Ishikawa (cell line): ENCODE data around the gene FXYD5.

Experiments
- CEBPB ChIP-seq: IDR thresholded peaks from 2 replicates; pipeline ENCODE4 v1.6.1; 2012
- CREB1 ChIP-seq: IDR thresholded peaks from 2 replicates; pipeline ENCODE4 v1.6.1; 2012; ENCODE audit warnings: low read depth
- EGR1 ChIP-seq: IDR thresholded peaks from 2 replicates; pipeline ENCODE4 v1.6.1; 2012
- EP300 ChIP-seq: IDR thresholded peaks from 2 replicates; pipeline ENCODE4 v1.6.1; 2012; ENCODE audit warnings: borderline replicate concordance
- FOXM1 ChIP-seq: IDR thresholded peaks from 2 replicates; pipeline ENCODE4 v1.6.1; 2012; ENCODE audit warnings: low read depth, borderline replicate concordance
- MAX ChIP-seq: IDR thresholded peaks from 2 replicates; pipeline ENCODE4 v1.6.1; 2012
- NFIC ChIP-seq: IDR thresholded peaks from 2 replicates; pipeline ENCODE4 v1.6.1; 2012
- RAD21 ChIP-seq: IDR thresholded peaks from 2 replicates; pipeline ENCODE4 v1.6.1; 2012; ENCODE audit warnings: low read depth
- REST ChIP-seq: IDR thresholded peaks from 2 replicates; pipeline ENCODE4 v1.6.1; 2012; ENCODE audit warnings: low read depth, mild to moderate bottlenecking
- TAF1 ChIP-seq: IDR thresholded peaks from 2 replicates; pipeline ENCODE4 v1.6.1; 2012; ENCODE audit warnings: low read depth, mild to moderate bottlenecking
- TCF12 ChIP-seq: IDR thresholded peaks from 2 replicates; pipeline ENCODE4 v1.6.1; 2012; ENCODE audit warnings: low read depth
- TEAD4 ChIP-seq: IDR thresholded peaks from 2 replicates; pipeline ENCODE4 v1.6.1; 2012
- USF1 ChIP-seq: IDR thresholded peaks from 2 replicates; pipeline ENCODE4 v1.6.1; 2012
- YY1 ChIP-seq: IDR thresholded peaks from 2 replicates; pipeline ENCODE4 v1.6.1; 2012; ENCODE audit warnings: low read depth
- ZBTB7A ChIP-seq: IDR thresholded peaks from 2 replicates; pipeline ENCODE4 v1.6.1; 2012; ENCODE audit warnings: low read depth

The FXYD5 gene

GRCh38 chr19:35170359-35171061, 16.0 kb downstream of the FXYD5 start:
- TF ChIP-seq YY1, result no peak
- TF ChIP-seq CREB1, result no peak
- TF ChIP-seq TCF12, result no peak
- TF ChIP-seq CEBPB, result no peak
- TF ChIP-seq ZBTB7A, result no peak
- TF ChIP-seq TAF1, result no peak
- no peak for TF ChIP-seq MAX
- no peak for TF ChIP-seq TEAD4
- TF ChIP-seq EGR1, result no peak
- no peak for TF ChIP-seq NFIC
- TF ChIP-seq FOXM1, result no peak
- TF ChIP-seq REST, result no peak
- TF ChIP-seq RAD21, result no peak
- no peak for TF ChIP-seq USF1
- TF ChIP-seq EP300, result no peak

GRCh38 chr19:35171730-35172129, 17.2 kb downstream of the FXYD5 start:
- TF ChIP-seq TCF12 (no peak), YY1 (no peak), MAX (no peak)

GRCh38 chr19:35174226-35174625, 19.7 kb downstream of the FXYD5 start:
- no peak for TF ChIP-seq TAF1
- TF ChIP-seq RAD21, result no peak
- no peak for TF ChIP-seq TCF12
- no peak for TF ChIP-seq REST
- TF ChIP-seq ZBTB7A, result no peak
- TF ChIP-seq NFIC, result no peak
- TF ChIP-seq CEBPB, result no peak
- no peak for TF ChIP-seq CREB1
- TF ChIP-seq FOXM1, result no peak
- TF ChIP-seq MAX, result no peak
- no peak for TF ChIP-seq EGR1
- TF ChIP-seq TEAD4, result no peak
- no peak for TF ChIP-seq EP300
- TF ChIP-seq YY1, result no peak
- TF ChIP-seq USF1, result no peak

GRCh38 chr19:35176181-35176570, 21.6 kb downstream of the FXYD5 start:
- no peak for TF ChIP-seq RAD21
- TF ChIP-seq TEAD4, result no peak
- TF ChIP-seq NFIC, result no peak
- no peak for TF ChIP-seq FOXM1
- no peak for TF ChIP-seq YY1
- no peak for TF ChIP-seq USF1

DNA sequence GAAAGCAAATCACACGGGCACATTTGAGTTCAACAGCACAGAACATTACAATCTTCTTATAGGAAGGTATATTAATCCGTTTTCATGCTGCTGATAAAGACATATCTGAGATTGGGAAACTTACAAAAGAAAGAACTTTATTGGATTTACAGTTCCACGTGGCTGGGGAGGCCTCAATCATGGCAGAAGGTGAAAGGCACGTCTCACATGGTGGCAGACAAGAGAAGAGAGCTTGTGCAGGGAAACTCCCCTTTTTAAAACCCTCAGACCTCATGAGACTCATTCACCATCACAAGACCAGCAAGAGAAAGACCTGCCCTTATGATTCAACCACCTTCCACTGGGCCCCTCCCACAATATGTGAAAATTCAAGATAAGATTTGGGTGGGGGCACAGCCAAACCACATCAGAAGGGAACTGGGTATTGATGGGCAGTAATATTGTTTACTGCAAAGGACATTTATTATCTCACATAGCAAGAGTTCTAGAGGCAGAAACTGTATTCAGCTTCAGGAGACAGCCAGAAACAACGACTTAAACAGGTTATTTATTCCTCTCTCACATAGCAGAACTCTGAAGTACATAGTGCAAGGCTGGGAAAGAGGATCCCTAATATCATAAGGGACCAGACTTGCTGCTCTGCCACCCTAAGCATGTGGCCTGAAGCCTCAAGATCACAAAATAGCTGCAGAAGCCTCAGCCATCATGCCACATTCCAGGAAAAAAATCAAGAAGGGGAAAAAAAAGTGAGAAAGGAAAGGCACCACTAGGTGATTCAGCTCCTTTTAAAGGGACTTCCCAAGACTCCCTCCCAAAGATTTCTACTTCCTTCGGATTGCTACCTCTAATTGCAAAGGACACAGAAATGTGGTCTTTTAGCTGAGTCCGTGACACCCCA, 23.1 kb downstream of the FXYD5 start:
- TF ChIP-seq TEAD4, result no peak
